ENCODE data around the gene B4GALNT4. TPM values are rescaled to one million over a fixed set of nuclear protein-coding genes. Genes with fewer than 3 reads are reported as not detected.
"Not testable (repeated sequence)": the region's sequence is repeated elsewhere in the genome, so short reads cannot be mapped to it uniquely, and the experiment has no call there.

Gene B4GALNT4
- total and polyA plus RNA-seq, 12 donors: 0.15 to 30.3 (median 1.6) TPM; not detected in 2

GRCh38 chr11:359181-359714, 10.1 kb upstream of the B4GALNT4 start:
- Histone ChIP-seq H3K4me1 (replicated peaks in 1 of 2) (peaks cover 6 to 9% of the 10 kb centered on the region in 2 donors), H3K36me3 (replicated peaks in 1 of 2) (no peaks in the 10 kb centered on the region), H3K9me3 (replicated peaks in 1 of 3) (no peaks in the 10 kb centered on the region), H3K27me3 (peaks cover 3% of the 10 kb centered on the region), H3K27ac (no peak overlapping the region), H3K4me3 (no peak overlapping the region)
- intact Hi-C loops (cut with DNase I): loop anchor here in 1 of 2 donors (5.0 kb wide), 1 partner anchor 52 kb away; the partner anchor contains the start of gene IFITM2
- WGBS, 4 donors: 66 to 78% (median 73%) methylated on average over 5 of the region's 5 CpGs
- peak in 1 of 7 donors; percentile 4 for DNase-seq
- TF ChIP-seq CTCF (IDR thresholded peaks at IDR 0.05) (no peak), POLR2A (IDR thresholded peaks at IDR 0.05) (no peak)

DNA sequence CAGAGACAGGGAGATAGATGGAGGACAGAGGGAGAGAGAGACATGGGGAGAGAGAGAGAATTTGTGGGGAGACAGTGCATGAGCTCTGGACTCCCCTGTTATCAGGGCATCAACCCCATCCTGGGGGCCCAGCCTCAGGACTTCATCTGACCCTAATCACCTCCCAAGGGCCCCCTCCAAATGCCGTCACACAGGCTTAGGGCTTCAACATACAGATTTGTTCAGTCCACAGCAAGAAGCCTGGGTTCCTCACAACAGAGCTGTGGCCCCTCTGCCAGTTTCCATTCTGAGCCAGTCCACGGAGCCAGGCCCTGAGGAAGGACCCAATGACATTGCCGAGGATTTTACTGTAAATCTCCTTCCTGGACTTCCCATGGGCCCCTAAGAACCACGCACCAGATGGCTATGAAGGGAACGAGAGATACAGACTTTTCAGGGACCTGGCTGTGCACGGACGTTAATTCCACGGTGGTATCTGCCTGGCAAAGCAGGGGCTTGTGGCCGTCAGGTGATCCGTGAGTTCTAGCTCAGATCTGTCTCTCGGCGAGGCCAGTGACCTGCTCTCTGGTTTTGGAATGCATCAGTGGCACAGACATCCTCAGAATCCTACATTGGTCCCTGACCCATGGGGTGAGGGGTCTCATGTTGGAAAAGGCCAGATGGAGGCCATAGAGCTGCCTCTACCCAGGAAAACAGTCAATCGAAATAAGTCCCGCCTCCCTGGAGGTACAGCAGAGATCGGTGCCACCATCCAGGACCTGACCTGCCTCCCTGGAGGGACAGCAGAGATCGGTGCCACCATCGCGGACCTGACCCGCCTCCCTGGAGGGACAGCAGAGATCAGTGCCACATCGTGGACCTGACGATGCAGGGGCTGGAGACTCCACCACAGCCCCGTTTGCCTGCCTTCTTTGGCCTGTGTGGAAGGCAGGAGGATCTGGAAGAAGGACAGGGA, 8.7 kb upstream of the B4GALNT4 start:
- no peak for TF ChIP-seq POLR2A (IDR thresholded peaks at IDR 0.05)
- no peak for TF ChIP-seq CTCF (IDR thresholded peaks at IDR 0.05)
- peak in 1 of 7 donors; percentile 5 for DNase-seq
- Histone ChIP-seq H3K27me3 (peaks cover 15% of the 10 kb centered on the region), H3K27ac (no peak overlapping the region), H3K4me3 (no peak overlapping the region), H3K4me1 (replicated peaks in 1 of 2) (peaks cover 2% of the 10 kb centered on the region in 2 donors), H3K36me3 (replicated peaks in 1 of 2) (no peaks in the 10 kb centered on the region), H3K9me3 (replicated peaks in 1 of 3) (no peaks in the 10 kb centered on the region)
- WGBS, 4 donors: 76 to 86% (median 80%) methylated on average over 15 to 22 of the region's 22 CpGs
- intact Hi-C loops (cut with DNase I): loop anchor here in 1 of 2 donors (5.0 kb wide), 2 partner anchors 63 to 163 kb away; partner anchors contain the start of gene IFITM5

GRCh38 chr11:362642-363442, 6.5 kb upstream of the B4GALNT4 start:
- TF ChIP-seq POLR2A (IDR thresholded peaks at IDR 0.05): no peak
- no peak for TF ChIP-seq CTCF (IDR thresholded peaks at IDR 0.05)
- intact Hi-C loops (cut with DNase I): loop anchor here in 1 of 2 donors (5.0 kb wide), 2 partner anchors 66 to 166 kb away; partner anchors contain the start of gene IFITM5
- Histone ChIP-seq H3K27me3 (peaks cover 31% of the 10 kb centered on the region), H3K4me1 (replicated peaks in 1 of 2) (no peaks in the 10 kb centered on the region), H3K36me3 (replicated peaks in 1 of 2) (no peaks in the 10 kb centered on the region), H3K9me3 (replicated peaks in 1 of 3) (no peaks in the 10 kb centered on the region), H3K4me3 (no peak overlapping the region), H3K27ac (no peak overlapping the region)
- WGBS, 4 donors: 74 to 94% (median 82%) methylated on average over 4 to 36 of the region's 36 CpGs
- DNase-seq: peak in 1 of 7 donors; percentile 5

DNA sequence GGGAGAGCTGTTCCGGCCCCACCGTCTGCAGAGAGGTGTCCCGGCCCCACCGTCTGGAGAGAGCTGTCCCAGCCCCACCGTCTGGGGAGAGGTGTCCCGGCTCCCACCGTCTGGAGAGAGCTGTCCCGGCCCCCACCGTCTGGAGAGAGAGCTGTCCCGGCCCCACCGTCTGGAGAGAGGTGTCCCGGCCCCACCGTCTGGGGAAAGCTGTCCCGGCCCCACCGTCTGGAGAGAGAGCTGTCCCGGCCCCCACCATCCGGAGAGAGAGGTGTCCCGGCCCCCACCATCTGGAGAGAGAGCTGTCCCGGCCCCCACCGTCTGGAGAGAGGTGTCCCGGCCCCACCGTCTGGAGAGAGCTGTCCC, 5.9 kb upstream of the B4GALNT4 start:
- intact Hi-C loops (cut with DNase I): loop anchor here in 1 of 2 donors (5.0 kb wide), 2 partner anchors 66 to 166 kb away; partner anchors contain the start of gene IFITM5
- not testable (repeated sequence) for H3K27ac ChIP-seq; H3K4me1 ChIP-seq (replicated peaks in 1 of 2); H3K36me3 ChIP-seq (replicated peaks in 1 of 2); H3K9me3 ChIP-seq (replicated peaks in 1 of 3); DNase-seq; H3K4me3 ChIP-seq
- H3K27me3 ChIP-seq: peaks cover 36% of the 10 kb centered on the region
- 72 to 80% (median 77%) methylated on average over 2 to 22 of the region's 22 CpGs; no CpG with 5 or more reads in 1 of the 4 donors for whole genome bisulfite sequencing, 4 donors
